OCI-LY7 (cell line): ENCODE measurements around the gene RANBP3L.

Source experiments
- EZH2phosphoT487 ChIP-seq: fragments of 200-600 bp; sonication (generic); IDR thresholded peaks from 2 replicates; pipeline ENCODE4 v1.6.1; 2018; ENCODE audit warnings: low read depth, borderline replicate concordance, mild to moderate bottlenecking, mixed run types, antibody characterized with exemption, low read length, moderate library complexity, mixed read lengths
- TF ChIP-seq, protein P1 (sequence below): fragments of 200-600 bp; sonication (generic); conservative IDR thresholded peaks from 2 replicates; pipeline ENCODE4 v1.5.1; 2014; ENCODE audit warnings: mild to moderate bottlenecking, antibody characterized with exemption, low read length, moderate library complexity, mixed read lengths

DNA sequence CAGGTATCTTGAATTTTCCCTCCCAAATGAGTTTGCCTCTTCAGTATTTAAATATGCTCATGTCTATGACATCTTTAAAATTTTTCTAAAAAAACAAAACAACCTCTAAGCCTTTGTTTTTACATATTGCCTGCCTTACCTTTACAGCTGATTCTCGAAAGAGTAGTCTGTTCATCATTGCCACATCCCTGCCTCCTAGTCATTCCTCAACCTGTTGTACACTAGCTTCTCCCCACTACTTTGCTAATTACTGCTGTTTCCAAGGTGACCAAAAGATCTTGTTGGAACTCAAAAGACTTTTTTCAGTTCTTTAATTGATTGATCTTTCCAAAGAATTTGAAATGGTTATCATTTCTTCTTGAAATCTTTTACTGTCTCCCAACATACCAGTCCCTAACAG is 58.0 kb downstream of the RANBP3L start:
- TF ChIP-seq, protein P1, sequence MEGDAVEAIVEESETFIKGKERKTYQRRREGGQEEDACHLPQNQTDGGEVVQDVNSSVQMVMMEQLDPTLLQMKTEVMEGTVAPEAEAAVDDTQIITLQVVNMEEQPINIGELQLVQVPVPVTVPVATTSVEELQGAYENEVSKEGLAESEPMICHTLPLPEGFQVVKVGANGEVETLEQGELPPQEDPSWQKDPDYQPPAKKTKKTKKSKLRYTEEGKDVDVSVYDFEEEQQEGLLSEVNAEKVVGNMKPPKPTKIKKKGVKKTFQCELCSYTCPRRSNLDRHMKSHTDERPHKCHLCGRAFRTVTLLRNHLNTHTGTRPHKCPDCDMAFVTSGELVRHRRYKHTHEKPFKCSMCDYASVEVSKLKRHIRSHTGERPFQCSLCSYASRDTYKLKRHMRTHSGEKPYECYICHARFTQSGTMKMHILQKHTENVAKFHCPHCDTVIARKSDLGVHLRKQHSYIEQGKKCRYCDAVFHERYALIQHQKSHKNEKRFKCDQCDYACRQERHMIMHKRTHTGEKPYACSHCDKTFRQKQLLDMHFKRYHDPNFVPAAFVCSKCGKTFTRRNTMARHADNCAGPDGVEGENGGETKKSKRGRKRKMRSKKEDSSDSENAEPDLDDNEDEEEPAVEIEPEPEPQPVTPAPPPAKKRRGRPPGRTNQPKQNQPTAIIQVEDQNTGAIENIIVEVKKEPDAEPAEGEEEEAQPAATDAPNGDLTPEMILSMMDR: no peak
- no peak for TF ChIP-seq EZH2phosphoT487
